IgD-negative memory B cell (primary cell): Measurements from ENCODE around the gene GPAM. TPM values are rescaled to one million over a fixed set of nuclear protein-coding genes. Genes with fewer than 3 reads are reported as not detected.

Source experiments
- H3K27ac Mint-ChIP-seq, 3 donors: one replicate each; pipeline ENCODE4 v1.8.0; 2020 to 2022; ENCODE audit warnings: mild to moderate bottlenecking in 3 of 3, mixed read lengths in 3 of 3, moderate library complexity in 1 of 3
- H3K27me3 Mint-ChIP-seq: one replicate; pipeline ENCODE4 v1.8.0; 2021; ENCODE audit warnings: mixed read lengths
- H3K36me3 Mint-ChIP-seq: one replicate; pipeline ENCODE4 v1.8.0; 2020; ENCODE audit warnings: mild to moderate bottlenecking, mixed read lengths
- H3K4me1 Mint-ChIP-seq, 3 donors: one replicate each; pipeline ENCODE4 v1.8.0; 2020 to 2022; ENCODE audit warnings: mixed read lengths in 3 of 3, mild to moderate bottlenecking in 1 of 3
- H3K4me3 Mint-ChIP-seq, 4 donors: one replicate each; pipeline ENCODE4 v1.8.0; 2020 to 2022; ENCODE audit warnings: mild to moderate bottlenecking in 4 of 4, mixed read lengths in 4 of 4, moderate library complexity in 3 of 4
- H3K9me3 Mint-ChIP-seq, 3 donors: one replicate each; pipeline ENCODE4 v1.8.0; 2020 to 2021; ENCODE audit warnings: mixed read lengths in 3 of 3, mild to moderate bottlenecking in 1 of 3
- polyA plus RNA-seq: library from polyadenylated mRNA; unstranded; fragments of 300-500 nt; fragmentation: Illumina TruSeq; gene quantifications from one replicate; pipeline ENCODE4 v1.2.3, GENCODE V29; 2021

Gene GPAM
- polyA plus RNA-seq, 1 donor from 2014 or later, result 2.5 TPM

GRCh38 chr10:112222799-112223198 is 39.2 kb upstream of the GPAM start:
- Mint-ChIP-seq H3K27me3 (peaks cover 4% of the 10 kb centered on the region), H3K4me1 (no peaks in the 10 kb centered on the region), H3K9me3 (peaks cover 0 to 5% (median 0%) of the 10 kb centered on the region in 3 donors), H3K27ac (peak overlapping the region in 1 of 3 donors; percentile 48), H3K36me3 (peaks cover 1% of the 10 kb centered on the region), H3K4me3 (no peak overlapping the region)

- Mint-ChIP-seq H3K4me3 (no peak overlapping the region), H3K4me1 (no peaks in the 10 kb centered on the region), H3K27ac (no peak overlapping the region), H3K27me3 (peaks cover 2% of the 10 kb centered on the region), H3K9me3 (peaks cover 0 to 5% (median 0%) of the 10 kb centered on the region in 3 donors), H3K36me3 (peaks cover 1% of the 10 kb centered on the region)
Measured at GRCh38 chr10:112221545-112221944, 38.0 kb upstream of the GPAM start.

- peaks cover 0 to 2% (median 0%) of the 10 kb centered on the region in 3 donors for H3K9me3 Mint-ChIP-seq
- H3K27me3 Mint-ChIP-seq, result no peaks in the 10 kb centered on the region
- H3K4me3 Mint-ChIP-seq, result no peak overlapping the region
- no peak overlapping the region for H3K27ac Mint-ChIP-seq
- peaks cover 1% of the 10 kb centered on the region for H3K36me3 Mint-ChIP-seq
- H3K4me1 Mint-ChIP-seq, result peaks cover 15 to 17% (median 15%) of the 10 kb centered on the region in 3 donors
Measured at GRCh38 chr10:112218960-112219359, 35.4 kb upstream of the GPAM start.

- H3K27me3 Mint-ChIP-seq, result no peaks in the 10 kb centered on the region
- peaks cover 19 to 23% (median 19%) of the 10 kb centered on the region in 3 donors for H3K4me1 Mint-ChIP-seq
- no peak overlapping the region for H3K4me3 Mint-ChIP-seq
- peaks cover 0 to 2% (median 0%) of the 10 kb centered on the region in 3 donors for H3K9me3 Mint-ChIP-seq
- H3K36me3 Mint-ChIP-seq, result peaks cover 1% of the 10 kb centered on the region
- no peak overlapping the region for H3K27ac Mint-ChIP-seq
Measured at GRCh38 chr10:112218036-112218390, 34.4 kb upstream of the GPAM start.

GRCh38 chr10:112217386-112218035 is 33.9 kb upstream of the GPAM start:
- Mint-ChIP-seq H3K9me3 (peaks cover 0 to 2% (median 0%) of the 10 kb centered on the region in 3 donors), H3K36me3 (peaks cover 1% of the 10 kb centered on the region), H3K4me1 (peaks cover 22 to 24% (median 23%) of the 10 kb centered on the region in 3 donors), H3K27me3 (no peaks in the 10 kb centered on the region), H3K27ac (no peak overlapping the region), H3K4me3 (no peak overlapping the region)

- H3K4me1 Mint-ChIP-seq, result peaks cover 22 to 27% (median 23%) of the 10 kb centered on the region in 3 donors
- H3K9me3 Mint-ChIP-seq, result peaks cover 0 to 2% (median 0%) of the 10 kb centered on the region in 3 donors
- H3K27ac Mint-ChIP-seq, result no peak overlapping the region
- peaks cover 1% of the 10 kb centered on the region for H3K36me3 Mint-ChIP-seq
- peaks cover 3% of the 10 kb centered on the region for H3K27me3 Mint-ChIP-seq
- H3K4me3 Mint-ChIP-seq, result no peak overlapping the region
Measured at GRCh38 chr10:112216966-112217365, 33.4 kb upstream of the GPAM start.

GRCh38 chr10:112216151-112216550 is 32.6 kb upstream of the GPAM start:
- peaks cover 6% of the 10 kb centered on the region for H3K27me3 Mint-ChIP-seq
- peaks cover 22 to 32% (median 26%) of the 10 kb centered on the region in 3 donors for H3K4me1 Mint-ChIP-seq
- H3K4me3 Mint-ChIP-seq, result peak overlapping the region in 1 of 4 donors; percentile 84
- peaks cover 0 to 2% (median 0%) of the 10 kb centered on the region in 3 donors for H3K9me3 Mint-ChIP-seq
- H3K27ac Mint-ChIP-seq, result peak overlapping the region in 1 of 3 donors; percentile 69
- H3K36me3 Mint-ChIP-seq, result peaks cover 1% of the 10 kb centered on the region

- peak overlapping the region in 1 of 4 donors; percentile 84 for H3K4me3 Mint-ChIP-seq
- peak overlapping the region in 1 of 3 donors; percentile 49 for H3K27ac Mint-ChIP-seq
- peaks cover 6% of the 10 kb centered on the region for H3K27me3 Mint-ChIP-seq
- peaks cover 1% of the 10 kb centered on the region for H3K36me3 Mint-ChIP-seq
- no peaks in the 10 kb centered on the region for H3K9me3 Mint-ChIP-seq
- peaks cover 22 to 32% (median 26%) of the 10 kb centered on the region in 3 donors for H3K4me1 Mint-ChIP-seq
Measured at GRCh38 chr10:112215342-112215774, 31.8 kb upstream of the GPAM start.

GRCh38 chr10:112214298-112214926 is 30.8 kb upstream of the GPAM start:
- H3K27me3 Mint-ChIP-seq, result peaks cover 6% of the 10 kb centered on the region
- H3K9me3 Mint-ChIP-seq, result no peaks in the 10 kb centered on the region
- peaks cover 22 to 32% (median 26%) of the 10 kb centered on the region in 3 donors for H3K4me1 Mint-ChIP-seq
- peak overlapping the region in 2 of 4 donors; percentile 24 to 38 for H3K4me3 Mint-ChIP-seq
- peak overlapping the region in 1 of 3 donors; percentile 4 for H3K27ac Mint-ChIP-seq
- H3K36me3 Mint-ChIP-seq, result peaks cover 4% of the 10 kb centered on the region

GRCh38 chr10:112213836-112214235 is 30.3 kb upstream of the GPAM start:
- H3K36me3 Mint-ChIP-seq, result peaks cover 4% of the 10 kb centered on the region
- H3K9me3 Mint-ChIP-seq, result no peaks in the 10 kb centered on the region
- peak overlapping the region in 3 of 4 donors; percentile 6 to 71 (median 10) for H3K4me3 Mint-ChIP-seq
- H3K27me3 Mint-ChIP-seq, result peaks cover 6% of the 10 kb centered on the region
- H3K4me1 Mint-ChIP-seq, result peaks cover 22 to 32% (median 26%) of the 10 kb centered on the region in 3 donors
- peak overlapping the region in 1 of 3 donors; percentile 55 for H3K27ac Mint-ChIP-seq

GRCh38 chr10:112213098-112213823 is 29.7 kb upstream of the GPAM start:
- H3K4me1 Mint-ChIP-seq, result peaks cover 22 to 32% (median 26%) of the 10 kb centered on the region in 3 donors
- H3K27me3 Mint-ChIP-seq, result peaks cover 6% of the 10 kb centered on the region
- H3K9me3 Mint-ChIP-seq, result no peaks in the 10 kb centered on the region
- H3K36me3 Mint-ChIP-seq, result peaks cover 4% of the 10 kb centered on the region
- peak overlapping the region in 1 of 3 donors; percentile 55 for H3K27ac Mint-ChIP-seq
- H3K4me3 Mint-ChIP-seq, result peak overlapping the region in 3 of 4 donors; percentile 6 to 71 (median 10)

- H3K4me1 Mint-ChIP-seq, result peaks cover 21 to 30% (median 23%) of the 10 kb centered on the region in 3 donors
- no peak overlapping the region for H3K27ac Mint-ChIP-seq
- peaks cover 6% of the 10 kb centered on the region for H3K27me3 Mint-ChIP-seq
- peaks cover 0 to 2% (median 0%) of the 10 kb centered on the region in 3 donors for H3K9me3 Mint-ChIP-seq
- peaks cover 4% of the 10 kb centered on the region for H3K36me3 Mint-ChIP-seq
- no peak overlapping the region for H3K4me3 Mint-ChIP-seq
Measured at GRCh38 chr10:112210666-112211065, 27.1 kb upstream of the GPAM start.

GRCh38 chr10:112209684-112210131 is 26.1 kb upstream of the GPAM start:
- Mint-ChIP-seq H3K9me3 (peaks cover 0 to 2% (median 0%) of the 10 kb centered on the region in 3 donors), H3K36me3 (peaks cover 4% of the 10 kb centered on the region), H3K27me3 (peaks cover 6% of the 10 kb centered on the region), H3K4me3 (no peak overlapping the region), H3K27ac (no peak overlapping the region), H3K4me1 (peaks cover 12 to 22% (median 15%) of the 10 kb centered on the region in 3 donors)

GRCh38 chr10:112208997-112209396 is 25.4 kb upstream of the GPAM start:
- H3K27me3 Mint-ChIP-seq, result peaks cover 6% of the 10 kb centered on the region
- H3K27ac Mint-ChIP-seq, result no peak overlapping the region
- peaks cover 4% of the 10 kb centered on the region for H3K36me3 Mint-ChIP-seq
- H3K4me3 Mint-ChIP-seq, result no peak overlapping the region
- H3K9me3 Mint-ChIP-seq, result peaks cover 0 to 2% (median 0%) of the 10 kb centered on the region in 3 donors
- H3K4me1 Mint-ChIP-seq, result peaks cover 8 to 19% (median 9%) of the 10 kb centered on the region in 3 donors

GRCh38 chr10:112208292-112208691 is 24.7 kb upstream of the GPAM start:
- no peak overlapping the region for H3K4me3 Mint-ChIP-seq
- peaks cover 0 to 2% (median 0%) of the 10 kb centered on the region in 3 donors for H3K9me3 Mint-ChIP-seq
- peaks cover 6% of the 10 kb centered on the region for H3K27me3 Mint-ChIP-seq
- H3K36me3 Mint-ChIP-seq, result peaks cover 4% of the 10 kb centered on the region
- no peak overlapping the region for H3K27ac Mint-ChIP-seq
- peaks cover 7 to 18% (median 8%) of the 10 kb centered on the region in 3 donors for H3K4me1 Mint-ChIP-seq
